ENCODE measurements around the gene CYP1A2. TPM values are rescaled to one million over a fixed set of nuclear protein-coding genes. Genes with fewer than 3 reads are reported as not detected.

The CYP1A2 gene
- total RNA-seq, 1 donor from 2014 or later: not detected

DNA sequence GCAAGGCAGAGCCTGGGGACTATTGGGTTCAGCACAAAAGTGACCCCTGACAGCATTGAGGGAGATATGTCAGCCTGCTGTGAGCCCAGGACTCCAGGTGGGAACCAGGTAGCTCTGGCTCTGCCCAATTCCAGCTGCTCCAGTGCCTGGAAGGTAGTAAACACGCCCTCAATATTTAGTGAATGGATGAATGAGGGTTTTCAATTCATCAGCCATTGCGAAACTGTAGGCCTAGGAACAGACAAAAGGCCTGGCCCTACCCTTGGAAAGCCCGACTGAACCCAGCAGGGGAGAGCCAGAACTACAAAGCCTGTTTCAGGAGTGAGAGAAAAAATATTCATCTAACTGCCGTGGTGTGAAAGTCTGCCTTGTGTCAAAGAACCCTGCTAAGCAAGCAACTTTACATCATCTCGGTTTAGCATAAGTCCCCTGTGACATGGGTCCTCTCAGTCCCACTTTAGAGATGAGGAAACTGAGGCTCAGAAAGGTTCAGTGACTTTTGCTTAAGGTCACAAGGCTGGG, 25.1 kb downstream of the CYP1A2 start:
- peaks cover 10 to 35% (median 24%) of the 10 kb centered on the region in 3 donors for H3K4me1 ChIP-seq (ENCODE audit: control insufficient read depth in 3 of 3, insufficient read depth in 3 of 3, low read length in 3 of 3)

GRCh38 chr15:74775132-74775562, 26.5 kb downstream of the CYP1A2 start:
- Histone ChIP-seq H3K27me3 (ENCODE audit: control insufficient read depth in 3 of 3, insufficient read depth in 3 of 3, low read length in 3 of 3) (no peaks in the 10 kb centered on the region), H3K36me3 (ENCODE audit: control insufficient read depth in 3 of 3, insufficient read depth in 3 of 3, low read length in 3 of 3) (no peaks in the 10 kb centered on the region), H3K4me1 (ENCODE audit: control insufficient read depth in 3 of 3, insufficient read depth in 3 of 3, low read length in 3 of 3) (peaks cover 10 to 32% (median 24%) of the 10 kb centered on the region in 3 donors), H3K4me3 (ENCODE audit: low read length in 3 of 3) (no peak overlapping the region), H3K9me3 (ENCODE audit: control insufficient read depth in 3 of 3, low read length in 3 of 3) (no peaks in the 10 kb centered on the region), H3K27ac (ENCODE audit: low read depth, low read length) (no peak overlapping the region), H3K9ac (ENCODE audit: low read depth in 1 of 3, low read length in 3 of 3) (no peak overlapping the region)

More for the DNA sequence above, 25.1 kb downstream of the CYP1A2 start:
- no peaks in the 10 kb centered on the region for H3K9me3 ChIP-seq (ENCODE audit: control insufficient read depth in 3 of 3, low read length in 3 of 3)
- H3K27me3 ChIP-seq (ENCODE audit: control insufficient read depth in 3 of 3, insufficient read depth in 3 of 3, low read length in 3 of 3): no peaks in the 10 kb centered on the region
- no peak overlapping the region for H3K9ac ChIP-seq (ENCODE audit: low read depth in 1 of 3, low read length in 3 of 3)
- no peaks in the 10 kb centered on the region for H3K36me3 ChIP-seq (ENCODE audit: control insufficient read depth in 3 of 3, insufficient read depth in 3 of 3, low read length in 3 of 3)
- no peak overlapping the region for H3K27ac ChIP-seq (ENCODE audit: low read depth, low read length)
- no peak overlapping the region for H3K4me3 ChIP-seq (ENCODE audit: low read length in 3 of 3)

- Histone ChIP-seq H3K36me3 (ENCODE audit: control insufficient read depth in 3 of 3, insufficient read depth in 3 of 3, low read length in 3 of 3) (no peaks in the 10 kb centered on the region), H3K9ac (ENCODE audit: low read depth in 1 of 3, low read length in 3 of 3) (no peak overlapping the region), H3K4me3 (ENCODE audit: low read length in 3 of 3) (no peak overlapping the region), H3K27me3 (ENCODE audit: control insufficient read depth in 3 of 3, insufficient read depth in 3 of 3, low read length in 3 of 3) (no peaks in the 10 kb centered on the region), H3K27ac (ENCODE audit: low read depth, low read length) (no peak overlapping the region), H3K9me3 (ENCODE audit: control insufficient read depth in 3 of 3, low read length in 3 of 3) (no peaks in the 10 kb centered on the region), H3K4me1 (ENCODE audit: control insufficient read depth in 3 of 3, insufficient read depth in 3 of 3, low read length in 3 of 3) (peaks cover 10 to 34% (median 24%) of the 10 kb centered on the region in 3 donors)
These were observed 27.2 kb downstream of the CYP1A2 start for GRCh38 chr15:74775894-74776293.

DNA sequence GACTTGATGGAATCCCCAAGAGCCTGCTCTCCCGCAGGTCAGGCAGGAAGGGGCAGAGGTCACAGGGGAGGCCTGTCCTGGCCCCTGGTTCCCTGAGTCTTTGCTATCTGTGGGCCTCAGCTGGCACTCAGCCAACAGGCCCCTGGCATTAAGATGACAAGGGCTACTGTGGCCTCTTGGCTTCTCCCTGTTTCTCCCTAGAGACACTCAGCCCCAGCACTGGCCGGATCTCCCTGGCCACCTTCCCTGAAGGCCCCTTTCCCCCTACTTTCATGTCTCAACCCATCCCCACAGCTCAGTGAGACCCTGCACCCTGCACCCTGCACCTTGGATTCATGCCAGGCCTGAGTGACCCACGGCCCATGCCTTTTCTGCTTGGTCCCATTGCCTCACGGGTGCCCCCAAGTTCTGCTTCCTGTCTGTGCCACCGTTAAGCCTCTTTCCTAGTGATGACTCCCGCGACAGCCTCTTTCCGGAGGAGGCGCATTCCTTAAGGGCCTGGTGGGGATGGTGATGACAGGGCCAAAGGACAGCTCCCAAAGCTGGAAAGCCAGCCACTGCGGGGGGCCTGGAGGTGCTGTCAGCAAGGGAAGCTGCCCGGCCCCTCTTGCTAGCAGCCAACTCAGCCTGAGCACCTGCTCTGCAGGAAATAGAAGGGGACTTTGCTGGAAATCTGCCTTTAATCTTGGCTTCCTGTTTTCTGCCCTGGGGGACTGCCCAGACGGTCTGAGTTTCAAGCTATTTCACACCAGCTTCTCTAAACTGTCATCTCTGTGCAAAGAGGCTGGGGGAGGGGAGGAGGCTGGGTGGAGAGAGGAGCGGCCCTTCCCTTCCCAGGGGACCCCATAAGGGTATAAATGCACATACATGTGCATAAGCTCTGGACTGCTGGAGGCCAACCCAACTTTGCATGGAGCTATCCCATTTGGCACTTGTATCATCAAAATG, 28.4 kb downstream of the CYP1A2 start:
- no peaks in the 10 kb centered on the region for H3K9me3 ChIP-seq (ENCODE audit: control insufficient read depth in 3 of 3, low read length in 3 of 3)
- no peaks in the 10 kb centered on the region for H3K27me3 ChIP-seq (ENCODE audit: control insufficient read depth in 3 of 3, insufficient read depth in 3 of 3, low read length in 3 of 3)
- no peak overlapping the region for H3K4me3 ChIP-seq (ENCODE audit: low read length in 3 of 3)
- peaks cover 18 to 41% (median 30%) of the 10 kb centered on the region in 3 donors for H3K4me1 ChIP-seq (ENCODE audit: control insufficient read depth in 3 of 3, insufficient read depth in 3 of 3, low read length in 3 of 3)
- no peaks in the 10 kb centered on the region for H3K36me3 ChIP-seq (ENCODE audit: control insufficient read depth in 3 of 3, insufficient read depth in 3 of 3, low read length in 3 of 3)
- peak overlapping the region in 1 of 3 donors; percentile 6 for H3K9ac ChIP-seq (ENCODE audit: low read depth in 1 of 3, low read length in 3 of 3)
- H3K27ac ChIP-seq (ENCODE audit: low read depth, low read length): peak overlapping the region; percentile 45

- Histone ChIP-seq H3K36me3 (ENCODE audit: control insufficient read depth in 3 of 3, insufficient read depth in 3 of 3, low read length in 3 of 3) (no peaks in the 10 kb centered on the region), H3K27ac (ENCODE audit: low read depth, low read length) (peak overlapping the region; percentile 19), H3K9ac (ENCODE audit: low read depth in 1 of 3, low read length in 3 of 3) (peak overlapping the region in 1 of 3 donors; percentile 6), H3K4me1 (ENCODE audit: control insufficient read depth in 3 of 3, insufficient read depth in 3 of 3, low read length in 3 of 3) (peaks cover 23 to 46% (median 35%) of the 10 kb centered on the region in 3 donors), H3K4me3 (ENCODE audit: low read length in 3 of 3) (no peak overlapping the region), H3K27me3 (ENCODE audit: control insufficient read depth in 3 of 3, insufficient read depth in 3 of 3, low read length in 3 of 3) (no peaks in the 10 kb centered on the region), H3K9me3 (ENCODE audit: control insufficient read depth in 3 of 3, low read length in 3 of 3) (no peaks in the 10 kb centered on the region)
These were observed 29.3 kb downstream of the CYP1A2 start for GRCh38 chr15:74777769-74778598.

- Histone ChIP-seq H3K27ac (ENCODE audit: low read depth, low read length) (no peak overlapping the region), H3K4me1 (ENCODE audit: control insufficient read depth in 3 of 3, insufficient read depth in 3 of 3, low read length in 3 of 3) (peaks cover 29 to 52% (median 41%) of the 10 kb centered on the region in 3 donors), H3K4me3 (ENCODE audit: low read length in 3 of 3) (no peak overlapping the region), H3K9me3 (ENCODE audit: control insufficient read depth in 3 of 3, low read length in 3 of 3) (no peaks in the 10 kb centered on the region), H3K9ac (ENCODE audit: low read depth in 1 of 3, low read length in 3 of 3) (no peak overlapping the region), H3K36me3 (ENCODE audit: control insufficient read depth in 3 of 3, insufficient read depth in 3 of 3, low read length in 3 of 3) (no peaks in the 10 kb centered on the region), H3K27me3 (ENCODE audit: control insufficient read depth in 3 of 3, insufficient read depth in 3 of 3, low read length in 3 of 3) (no peaks in the 10 kb centered on the region)
These were observed 29.9 kb downstream of the CYP1A2 start for GRCh38 chr15:74778599-74778970.

GRCh38 chr15:74779162-74779648, 30.6 kb downstream of the CYP1A2 start:
- Histone ChIP-seq H3K27me3 (ENCODE audit: control insufficient read depth in 3 of 3, insufficient read depth in 3 of 3, low read length in 3 of 3) (no peaks in the 10 kb centered on the region), H3K27ac (ENCODE audit: low read depth, low read length) (no peak overlapping the region), H3K9ac (ENCODE audit: low read depth in 1 of 3, low read length in 3 of 3) (no peak overlapping the region), H3K4me1 (ENCODE audit: control insufficient read depth in 3 of 3, insufficient read depth in 3 of 3, low read length in 3 of 3) (peaks cover 35 to 58% (median 46%) of the 10 kb centered on the region in 3 donors), H3K36me3 (ENCODE audit: control insufficient read depth in 3 of 3, insufficient read depth in 3 of 3, low read length in 3 of 3) (no peaks in the 10 kb centered on the region), H3K4me3 (ENCODE audit: low read length in 3 of 3) (no peak overlapping the region), H3K9me3 (ENCODE audit: control insufficient read depth in 3 of 3, low read length in 3 of 3) (no peaks in the 10 kb centered on the region)

GRCh38 chr15:74780523-74781430, 32.1 kb downstream of the CYP1A2 start:
- peaks cover 0 to 2% (median 0%) of the 10 kb centered on the region in 3 donors for H3K36me3 ChIP-seq (ENCODE audit: control insufficient read depth in 3 of 3, insufficient read depth in 3 of 3, low read length in 3 of 3)
- H3K4me3 ChIP-seq (ENCODE audit: low read length in 3 of 3): peak overlapping the region; percentile 54 to 70 (median 61)
- H3K9me3 ChIP-seq (ENCODE audit: control insufficient read depth in 3 of 3, low read length in 3 of 3): no peaks in the 10 kb centered on the region
- H3K27me3 ChIP-seq (ENCODE audit: control insufficient read depth in 3 of 3, insufficient read depth in 3 of 3, low read length in 3 of 3): no peaks in the 10 kb centered on the region
- H3K9ac ChIP-seq (ENCODE audit: low read depth in 1 of 3, low read length in 3 of 3): peak overlapping the region in 2 of 3 donors; percentile 50 to 51
- peak overlapping the region; percentile 30 for H3K27ac ChIP-seq (ENCODE audit: low read depth, low read length)
- H3K4me1 ChIP-seq (ENCODE audit: control insufficient read depth in 3 of 3, insufficient read depth in 3 of 3, low read length in 3 of 3): peaks cover 50 to 70% (median 62%) of the 10 kb centered on the region in 3 donors
